HuH-7.5 (cell line): ENCODE measurements around the gene ACO2.

ENCODE experiments used
- DNase-seq: peaks from one replicate; pipeline ENCODE4 v3.0.0; 2011; ENCODE audit warnings: low spot score

ACO2 gene

GRCh38 chr22:41491374-41492100 is 22.6 kb downstream of the ACO2 start:
- no peak for DNase-seq

GRCh38 chr22:41498303-41498835 is 29.5 kb downstream of the ACO2 start:
- no peak for DNase-seq

- no peak for DNase-seq
Observed at GRCh38 chr22:41499624-41500280, 30.8 kb downstream of the ACO2 start.

- no peak for DNase-seq
Observed at GRCh38 chr22:41500303-41500702, 31.4 kb downstream of the ACO2 start.

GRCh38 chr22:41501209-41501608 is 32.3 kb downstream of the ACO2 start:
- no peak for DNase-seq

- DNase-seq = no peak
Observed at GRCh38 chr22:41504397-41504796, 35.5 kb downstream of the ACO2 start.

- DNase-seq = no peak
Observed at GRCh38 chr22:41504816-41505215, 35.9 kb downstream of the ACO2 start.

- no peak for DNase-seq
Observed at GRCh38 chr22:41505511-41506220, 36.7 kb downstream of the ACO2 start.

- no peak for DNase-seq
Observed at GRCh38 chr22:41507330-41508063, 38.6 kb downstream of the ACO2 start.

GRCh38 chr22:41508770-41509170 is 39.9 kb downstream of the ACO2 start:
- DNase-seq = no peak

- DNase-seq = no peak
Observed at GRCh38 chr22:41511521-41511968, 42.6 kb downstream of the ACO2 start.

GRCh38 chr22:41512421-41513194 is 43.7 kb downstream of the ACO2 start:
- peak; percentile 54 for DNase-seq

- no peak for DNase-seq
Observed at GRCh38 chr22:41513391-41513790, 44.5 kb downstream of the ACO2 start.

GRCh38 chr22:41516462-41516861 is 47.5 kb downstream of the ACO2 start:
- no peak for DNase-seq

- peak; percentile 79 for DNase-seq
Observed at GRCh38 chr22:41517172-41518047, 48.5 kb downstream of the ACO2 start.

GRCh38 chr22:41518048-41518347 is 49.1 kb downstream of the ACO2 start:
- no peak for DNase-seq

- no peak for DNase-seq
Observed at GRCh38 chr22:41521126-41521525, 52.2 kb downstream of the ACO2 start.

- DNase-seq = no peak
Observed at GRCh38 chr22:41522813-41523212, 53.9 kb downstream of the ACO2 start.

- DNase-seq = no peak
Observed at GRCh38 chr22:41523464-41524221, 54.7 kb downstream of the ACO2 start.

- no peak for DNase-seq
Observed at GRCh38 chr22:41524251-41524661, 55.3 kb downstream of the ACO2 start.
